GM12878 (cell line): ENCODE measurements around the gene H6PD. TPM values are rescaled to one million over a fixed set of nuclear protein-coding genes. Genes with fewer than 3 reads are reported as not detected.
A peak's percentile ranks its signal among the peaks of the same experiment; 100 is the strongest.

Source experiments
- ASH2L ChIP-seq: fragments of 300-600, 200-600 bp; sonication (generic); IDR thresholded peaks from 2 replicates; pipeline ENCODE4 v1.6.1; 2017; ENCODE audit warnings: low read depth, mild to moderate bottlenecking, borderline replicate concordance
- BCL11A ChIP-seq: IDR thresholded peaks from 2 replicates; pipeline ENCODE4 v1.6.1; 2011; ENCODE audit warnings: low read depth, low read length
- EED ChIP-seq: sonication (generic); IDR thresholded peaks from 2 replicates; pipeline ENCODE4 v1.6.1; 2016; ENCODE audit warnings: antibody characterized with exemption, low read depth
- GATAD2B ChIP-seq: fragments of 450-650 bp; conservative IDR thresholded peaks from 2 replicates; pipeline ENCODE4 v1.6.1; 2017; ENCODE audit warnings: low read depth, mild to moderate bottlenecking, moderate library complexity
- HCFC1 ChIP-seq: fragments of 150-350 bp; IDR thresholded peaks from 2 replicates; pipeline ENCODE4 v1.6.1; 2014; ENCODE audit warnings: low read length
- KLF5 ChIP-seq: fragments of 450-650 bp; IDR thresholded peaks from 2 replicates; pipeline ENCODE4 v1.6.1; 2014; ENCODE audit warnings: mild to moderate bottlenecking; ENCODE audit not compliant: partially characterized antibody
- NBN ChIP-seq: fragments of 450-650 bp; IDR thresholded peaks from 2 replicates; pipeline ENCODE4 v1.6.1; 2016
- RAD21 ChIP-seq: IDR thresholded peaks from 2 replicates; pipeline ENCODE4 v1.6.1; 2011; ENCODE audit warnings: mild to moderate bottlenecking, low read depth, low read length, moderate library complexity; ENCODE audit not compliant: insufficient read depth
- RUNX3 ChIP-seq: IDR thresholded peaks from 2 replicates; pipeline ENCODE4 v1.6.1; 2012; ENCODE audit warnings: low read length, inconsistent platforms
- SKIL ChIP-seq: fragments of 450-650 bp; IDR thresholded peaks from 2 replicates; pipeline ENCODE4 v1.6.1; 2017; ENCODE audit warnings: mild to moderate bottlenecking, low read depth, inconsistent platforms; ENCODE audit not compliant: poor library complexity, severe bottlenecking
- SMAD1 ChIP-seq: fragments of 450-650 bp; IDR thresholded peaks from 2 replicates; pipeline ENCODE4 v1.6.1; 2018; ENCODE audit warnings: mild to moderate bottlenecking, low read depth; ENCODE audit not compliant: partially characterized antibody
- STAT3 ChIP-seq: IDR thresholded peaks from 2 replicates; pipeline ENCODE4 v1.6.1; 2011; ENCODE audit warnings: low read depth, low read length, improper control_type of control experiment
- USF1 ChIP-seq: IDR thresholded peaks from 2 replicates; pipeline ENCODE4 v1.6.1; 2011; ENCODE audit warnings: borderline replicate concordance, low read depth, mild to moderate bottlenecking, moderate library complexity, mixed read lengths, low read length; ENCODE audit not compliant: insufficient read depth; ENCODE audit errors: extremely low read length
- YY1 ChIP-seq: IDR thresholded peaks from 2 replicates; pipeline ENCODE4 v1.6.1; 2011; ENCODE audit warnings: low read depth, mild to moderate bottlenecking, low read length
- ZBTB33 ChIP-seq: fragments of 450-650 bp; IDR thresholded peaks from 2 replicates; pipeline ENCODE4 v1.6.1; 2017; ENCODE audit warnings: mild to moderate bottlenecking
- ZNF24 ChIP-seq: fragments of 450-650 bp; IDR thresholded peaks from 2 replicates; pipeline ENCODE4 v1.6.1; 2017; ENCODE audit warnings: antibody characterized with exemption, mild to moderate bottlenecking
- ZNF622 ChIP-seq: fragments of 450-650 bp; IDR thresholded peaks from 2 replicates; pipeline ENCODE4 v1.6.1; 2017; ENCODE audit warnings: mild to moderate bottlenecking, inconsistent platforms
- ZZZ3 ChIP-seq: IDR thresholded peaks from 2 replicates; pipeline ENCODE4 v1.6.1; 2011; ENCODE audit warnings: low read depth; ENCODE audit not compliant: control insufficient read depth, insufficient read length
- polyA plus RNA-seq, 11 experiments: library from polyadenylated mRNA; depleted of rRNA in 4 of 11; unstranded in 6 of 11; stranded (reverse) in 5 of 11; fragments of >200 nt; fragmentation: Nextera tagmentation in 4 of 11; fragmentation: Illumina TruSeq in 1 of 11; extraction: Ambion mirVana in 4 of 11; extraction: Trizol in 1 of 11; gene quantifications; 1 replicate in 1 of 11; 2 replicates in 10 of 11; pipeline versions ENCODE4 v1.2.1 to v1.2.3, GENCODE V29; 2011 to 2016; ENCODE audit warnings: inconsistent platforms in 2 of 11, missing spikeins in 2 of 11, low read depth in 1 of 11
- total RNA-seq, 4 experiments: library from RNA; depleted of rRNA in 3 of 4; stranded (reverse); fragments of >200 nt in 3 of 4; fragmentation: Illumina TruSeq in 1 of 4; extraction: Trizol in 1 of 4; gene quantifications; 2 replicates each; pipeline versions ENCODE4 v1.2.1 to v1.2.3, GENCODE V29; 2013 to 2021
- TF ChIP-seq, protein P1 (sequence below): fragments of 450-650 bp; formaldehyde crosslinking; IDR thresholded peaks from 2 replicates; pipeline ENCODE4 v1.4.0; 2022; ENCODE audit warnings: mild to moderate bottlenecking, moderate library complexity
- TF ChIP-seq, protein P2 (sequence below): fragments of 450-650 bp; IDR thresholded peaks from 2 replicates; pipeline ENCODE4 v1.6.1; 2017; ENCODE audit warnings: mild to moderate bottlenecking, moderate library complexity

H6PD gene
- total and polyA plus RNA-seq, 10 of the 15 experiments (the other 5 are each of a cell fraction or from before 2014, with no cell fraction given) = 1.2 to 20.7 (median 7.7) TPM

- no peak for TF ChIP-seq STAT3
- no peak for TF ChIP-seq BCL11A
- no peak for TF ChIP-seq ZNF622
- no peak for TF ChIP-seq SMAD1
- no peak for TF ChIP-seq USF1
- TF ChIP-seq, protein P1, sequence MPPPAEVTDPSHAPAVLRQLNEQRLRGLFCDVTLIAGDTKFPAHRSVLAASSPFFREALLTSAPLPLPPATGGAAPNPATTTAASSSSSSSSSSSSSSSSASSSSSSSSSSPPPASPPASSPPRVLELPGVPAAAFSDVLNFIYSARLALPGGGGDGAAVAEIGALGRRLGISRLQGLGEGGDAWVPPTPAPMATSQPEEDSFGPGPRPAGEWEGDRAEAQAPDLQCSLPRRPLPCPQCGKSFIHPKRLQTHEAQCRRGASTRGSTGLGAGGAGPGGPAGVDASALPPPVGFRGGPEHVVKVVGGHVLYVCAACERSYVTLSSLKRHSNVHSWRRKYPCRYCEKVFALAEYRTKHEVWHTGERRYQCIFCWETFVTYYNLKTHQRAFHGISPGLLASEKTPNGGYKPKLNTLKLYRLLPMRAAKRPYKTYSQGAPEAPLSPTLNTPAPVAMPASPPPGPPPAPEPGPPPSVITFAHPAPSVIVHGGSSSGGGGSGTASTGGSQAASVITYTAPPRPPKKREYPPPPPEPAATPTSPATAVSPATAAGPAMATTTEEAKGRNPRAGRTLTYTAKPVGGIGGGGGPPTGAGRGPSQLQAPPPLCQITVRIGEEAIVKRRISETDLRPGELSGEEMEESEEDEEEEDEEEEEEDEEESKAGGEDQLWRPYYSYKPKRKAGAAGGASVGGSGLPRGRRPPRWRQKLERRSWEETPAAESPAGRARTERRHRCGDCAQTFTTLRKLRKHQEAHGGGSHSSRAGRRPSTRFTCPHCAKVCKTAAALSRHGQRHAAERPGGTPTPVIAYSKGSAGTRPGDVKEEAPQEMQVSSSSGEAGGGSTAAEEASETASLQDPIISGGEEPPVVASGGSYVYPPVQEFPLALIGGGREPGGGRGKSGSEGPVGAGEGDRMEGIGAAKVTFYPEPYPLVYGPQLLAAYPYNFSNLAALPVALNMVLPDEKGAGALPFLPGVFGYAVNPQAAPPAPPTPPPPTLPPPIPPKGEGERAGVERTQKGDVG (CRISPR knock-in tag) = no peak
- 0 out of 2 replicates have a peak, but pooled peaks have one; percentile 17 for TF ChIP-seq NBN
- peak; percentile 53 for TF ChIP-seq KLF5
- no peak for TF ChIP-seq EED
- no peak for TF ChIP-seq ZZZ3
- peak; percentile 2 for TF ChIP-seq SKIL
- peak; percentile 63; the same call in 1 of the 2 replicates for TF ChIP-seq YY1
- no peak for TF ChIP-seq HCFC1
- TF ChIP-seq RAD21 = peak; percentile 99
- TF ChIP-seq ZNF24 = no peak
- no peak for TF ChIP-seq ASH2L
- TF ChIP-seq, protein P2, sequence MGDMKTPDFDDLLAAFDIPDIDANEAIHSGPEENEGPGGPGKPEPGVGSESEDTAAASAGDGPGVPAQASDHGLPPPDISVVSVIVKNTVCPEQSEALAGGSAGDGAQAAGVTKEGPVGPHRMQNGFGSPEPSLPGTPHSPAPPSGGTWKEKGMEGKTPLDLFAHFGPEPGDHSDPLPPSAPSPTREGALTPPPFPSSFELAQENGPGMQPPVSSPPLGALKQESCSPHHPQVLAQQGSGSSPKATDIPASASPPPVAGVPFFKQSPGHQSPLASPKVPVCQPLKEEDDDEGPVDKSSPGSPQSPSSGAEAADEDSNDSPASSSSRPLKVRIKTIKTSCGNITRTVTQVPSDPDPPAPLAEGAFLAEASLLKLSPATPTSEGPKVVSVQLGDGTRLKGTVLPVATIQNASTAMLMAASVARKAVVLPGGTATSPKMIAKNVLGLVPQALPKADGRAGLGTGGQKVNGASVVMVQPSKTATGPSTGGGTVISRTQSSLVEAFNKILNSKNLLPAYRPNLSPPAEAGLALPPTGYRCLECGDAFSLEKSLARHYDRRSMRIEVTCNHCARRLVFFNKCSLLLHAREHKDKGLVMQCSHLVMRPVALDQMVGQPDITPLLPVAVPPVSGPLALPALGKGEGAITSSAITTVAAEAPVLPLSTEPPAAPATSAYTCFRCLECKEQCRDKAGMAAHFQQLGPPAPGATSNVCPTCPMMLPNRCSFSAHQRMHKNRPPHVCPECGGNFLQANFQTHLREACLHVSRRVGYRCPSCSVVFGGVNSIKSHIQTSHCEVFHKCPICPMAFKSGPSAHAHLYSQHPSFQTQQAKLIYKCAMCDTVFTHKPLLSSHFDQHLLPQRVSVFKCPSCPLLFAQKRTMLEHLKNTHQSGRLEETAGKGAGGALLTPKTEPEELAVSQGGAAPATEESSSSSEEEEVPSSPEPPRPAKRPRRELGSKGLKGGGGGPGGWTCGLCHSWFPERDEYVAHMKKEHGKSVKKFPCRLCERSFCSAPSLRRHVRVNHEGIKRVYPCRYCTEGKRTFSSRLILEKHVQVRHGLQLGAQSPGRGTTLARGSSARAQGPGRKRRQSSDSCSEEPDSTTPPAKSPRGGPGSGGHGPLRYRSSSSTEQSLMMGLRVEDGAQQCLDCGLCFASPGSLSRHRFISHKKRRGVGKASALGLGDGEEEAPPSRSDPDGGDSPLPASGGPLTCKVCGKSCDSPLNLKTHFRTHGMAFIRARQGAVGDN = no peak
- TF ChIP-seq GATAD2B = no peak
- no peak for TF ChIP-seq RUNX3
- no peak for TF ChIP-seq ZBTB33
Measured at GRCh38 chr1:9289090-9289534, 54.5 kb downstream of the H6PD start (continued).
